ENCODE measurements around the gene BANK1.

BANK1 gene

DNA sequence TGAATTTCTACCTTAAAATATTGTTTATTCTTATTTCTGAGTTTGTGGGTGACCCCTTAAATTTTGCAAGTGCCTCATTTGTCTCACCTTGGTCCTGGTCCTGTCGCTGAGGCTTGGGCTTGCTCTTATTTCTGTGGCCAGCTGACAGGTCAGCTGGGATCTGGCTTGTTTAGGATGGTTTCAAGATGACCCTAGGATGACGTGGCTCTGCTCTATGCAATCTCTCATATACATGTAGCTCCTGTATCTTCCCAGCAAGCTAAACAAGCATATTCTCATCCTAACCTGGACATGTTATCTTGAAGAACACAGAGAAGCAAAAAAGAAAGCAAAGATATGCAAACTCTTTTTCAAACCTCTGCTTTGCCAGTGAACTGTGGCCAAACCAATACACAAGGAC, 158.4 kb downstream of the BANK1 start:
- TF ChIP-seq, protein P1, sequence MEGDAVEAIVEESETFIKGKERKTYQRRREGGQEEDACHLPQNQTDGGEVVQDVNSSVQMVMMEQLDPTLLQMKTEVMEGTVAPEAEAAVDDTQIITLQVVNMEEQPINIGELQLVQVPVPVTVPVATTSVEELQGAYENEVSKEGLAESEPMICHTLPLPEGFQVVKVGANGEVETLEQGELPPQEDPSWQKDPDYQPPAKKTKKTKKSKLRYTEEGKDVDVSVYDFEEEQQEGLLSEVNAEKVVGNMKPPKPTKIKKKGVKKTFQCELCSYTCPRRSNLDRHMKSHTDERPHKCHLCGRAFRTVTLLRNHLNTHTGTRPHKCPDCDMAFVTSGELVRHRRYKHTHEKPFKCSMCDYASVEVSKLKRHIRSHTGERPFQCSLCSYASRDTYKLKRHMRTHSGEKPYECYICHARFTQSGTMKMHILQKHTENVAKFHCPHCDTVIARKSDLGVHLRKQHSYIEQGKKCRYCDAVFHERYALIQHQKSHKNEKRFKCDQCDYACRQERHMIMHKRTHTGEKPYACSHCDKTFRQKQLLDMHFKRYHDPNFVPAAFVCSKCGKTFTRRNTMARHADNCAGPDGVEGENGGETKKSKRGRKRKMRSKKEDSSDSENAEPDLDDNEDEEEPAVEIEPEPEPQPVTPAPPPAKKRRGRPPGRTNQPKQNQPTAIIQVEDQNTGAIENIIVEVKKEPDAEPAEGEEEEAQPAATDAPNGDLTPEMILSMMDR (IDR thresholded peaks at IDR 0.05; ENCODE audit: insufficient read depth, low read length, missing control alignments) = no peak
- H3K4me3 ChIP-seq (ENCODE audit: low read depth, low read length) = no peak overlapping the region
- POLR2A ChIA-PET = no interaction called here
- no peak for DNase-seq (ENCODE audit: low read depth, low spot score)
- CTCF ChIA-PET = no interaction called here

DNA sequence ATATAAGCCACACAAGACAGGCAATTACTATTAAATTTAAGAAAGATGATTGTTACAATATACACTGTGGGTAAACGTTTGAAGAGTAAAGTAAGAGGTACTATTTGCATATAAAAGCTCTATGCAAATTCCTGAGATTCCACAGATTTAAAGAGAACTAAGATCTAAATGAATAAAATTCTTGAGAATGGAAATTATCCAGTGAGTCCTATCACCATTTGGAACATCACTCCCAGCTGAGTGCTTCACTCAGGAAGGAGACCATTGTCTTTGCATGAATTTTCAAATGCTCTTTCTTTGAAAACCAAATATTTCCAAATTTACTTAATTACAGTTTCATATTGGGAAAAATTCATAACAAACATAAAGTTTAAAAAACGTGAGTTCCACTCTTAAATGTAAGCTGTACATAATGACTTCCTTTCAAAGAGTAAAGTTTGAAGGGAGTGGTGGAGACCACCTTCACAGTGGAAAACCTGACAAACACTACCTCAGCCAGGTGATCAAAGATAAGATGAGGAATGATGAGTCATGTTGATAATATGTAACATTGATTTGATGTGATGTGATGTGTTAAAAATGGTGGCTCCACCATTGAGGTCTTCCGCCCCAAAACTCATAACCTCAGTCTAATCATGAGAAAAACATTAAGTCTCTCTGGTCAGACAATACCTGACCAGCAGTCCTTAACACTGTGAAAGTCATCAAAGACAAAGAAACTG, 159.9 kb downstream of the BANK1 start:
- TF ChIP-seq, protein P1 (IDR thresholded peaks at IDR 0.05; ENCODE audit: insufficient read depth, low read length, missing control alignments) = no peak
- no peak overlapping the region for H3K4me3 ChIP-seq (ENCODE audit: low read depth, low read length)
- ChIA-PET CTCF (no interaction called here), POLR2A (no interaction called here)
- no peak for DNase-seq (ENCODE audit: low read depth, low spot score)

DNA sequence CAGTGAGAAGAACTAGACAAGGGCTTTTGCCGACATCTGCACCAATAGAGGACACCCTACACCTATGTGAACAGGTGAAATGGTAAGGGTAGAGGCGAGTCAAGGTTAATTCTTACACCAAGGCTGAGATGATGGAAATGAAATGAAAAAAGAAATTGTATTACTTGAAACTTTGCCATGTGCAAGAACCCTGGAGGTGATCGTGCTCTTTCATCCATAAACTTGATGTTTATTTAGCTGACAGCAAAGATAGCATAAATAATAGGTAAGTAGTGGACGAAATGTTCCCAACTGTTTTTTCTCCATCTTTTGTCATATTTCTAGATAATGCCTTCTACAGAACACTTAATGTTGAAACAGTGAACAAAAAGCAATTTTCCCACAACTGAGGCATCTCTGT, 162.5 kb downstream of the BANK1 start:
- CTCF ChIA-PET = no interaction called here
- no peak for DNase-seq (ENCODE audit: low read depth, low spot score)
- POLR2A ChIA-PET = no interaction called here
- TF ChIP-seq, protein P1 (IDR thresholded peaks at IDR 0.05; ENCODE audit: insufficient read depth, low read length, missing control alignments) = no peak
- no peak overlapping the region for H3K4me3 ChIP-seq (ENCODE audit: low read depth, low read length)

DNA sequence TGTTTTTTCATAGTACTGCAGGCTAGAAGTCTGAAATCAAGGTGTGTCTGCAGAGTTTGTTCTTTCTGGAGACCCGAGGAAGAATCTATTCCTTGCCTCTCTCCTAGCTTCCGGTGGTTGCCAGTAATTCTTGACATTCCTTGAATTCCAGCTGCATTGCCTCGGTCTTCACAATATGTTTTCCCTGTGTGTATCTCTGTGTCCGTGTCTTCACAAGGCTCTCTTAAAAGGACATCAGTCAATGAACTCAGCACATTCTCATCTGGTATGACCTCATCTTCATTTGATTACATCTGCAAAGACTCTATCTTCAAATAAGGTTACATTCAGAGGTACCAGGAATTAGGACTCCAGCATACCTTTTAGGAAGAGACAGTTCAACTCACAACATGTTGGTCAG, 163.4 kb downstream of the BANK1 start:
- ChIA-PET POLR2A (no interaction called here), CTCF (no interaction called here)
- TF ChIP-seq, protein P1 (IDR thresholded peaks at IDR 0.05; ENCODE audit: insufficient read depth, low read length, missing control alignments) = no peak
- no peak for DNase-seq (ENCODE audit: low read depth, low spot score)
- no peak overlapping the region for H3K4me3 ChIP-seq (ENCODE audit: low read depth, low read length)

DNA sequence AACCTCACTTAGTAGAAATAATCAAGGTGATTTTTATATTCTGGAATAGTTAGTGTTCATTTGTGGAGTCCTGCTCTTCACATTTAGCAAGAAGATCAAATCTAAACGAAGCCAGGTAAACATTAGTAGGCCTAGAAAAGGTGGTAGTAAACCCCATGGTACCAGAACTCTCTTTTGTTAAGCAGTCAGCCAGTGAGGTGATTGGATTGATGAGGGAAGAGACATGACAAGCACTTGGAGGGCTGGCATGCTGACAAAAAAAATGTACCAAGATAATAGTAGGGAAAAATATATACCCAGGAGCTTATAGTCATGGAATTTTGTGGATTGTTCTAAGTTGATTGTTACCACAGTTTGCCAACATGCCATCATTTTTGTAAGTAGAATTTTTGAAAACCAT, 163.8 kb downstream of the BANK1 start:
- ChIA-PET CTCF (no interaction called here), POLR2A (no interaction called here)
- H3K4me3 ChIP-seq (ENCODE audit: low read depth, low read length) = no peak overlapping the region
- TF ChIP-seq, protein P1 (IDR thresholded peaks at IDR 0.05; ENCODE audit: insufficient read depth, low read length, missing control alignments) = no peak
- DNase-seq (ENCODE audit: low read depth, low spot score) = no peak

DNA sequence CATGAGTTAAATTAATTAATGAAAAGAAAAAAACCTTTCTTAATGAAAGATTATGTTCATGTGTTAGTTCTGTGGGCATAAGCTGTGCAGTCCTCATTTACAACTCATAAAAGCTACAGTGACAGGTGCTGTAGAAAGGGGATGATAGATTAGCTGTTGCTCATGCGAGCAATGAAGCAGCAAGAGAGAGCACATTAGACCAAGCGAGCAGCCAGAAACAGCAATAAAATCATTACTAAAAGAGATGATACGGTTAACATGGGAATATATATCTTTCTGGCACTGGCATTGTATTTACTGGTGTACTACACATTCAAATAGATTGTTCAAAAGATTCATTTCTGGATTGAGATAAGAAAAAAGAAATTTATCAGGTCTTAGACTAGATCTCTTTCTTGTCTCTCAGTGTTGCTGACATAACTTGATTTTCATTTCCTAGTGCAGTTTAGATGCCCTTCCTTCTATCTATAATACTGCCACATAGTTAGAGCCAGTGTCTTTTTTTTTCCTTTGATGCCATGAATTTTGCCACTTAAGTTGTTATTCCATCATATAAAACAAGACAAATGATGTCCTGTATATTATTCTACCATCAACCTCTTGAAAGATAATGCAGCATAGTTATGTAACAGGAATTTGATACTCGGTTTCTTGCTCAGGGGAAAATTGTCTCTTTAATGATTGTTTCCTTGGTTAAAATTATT, 164.6 kb downstream of the BANK1 start:
- H3K4me3 ChIP-seq (ENCODE audit: low read depth, low read length) = no peak overlapping the region
- ChIA-PET CTCF (no interaction called here), POLR2A (no interaction called here)
- no peak for DNase-seq (ENCODE audit: low read depth, low spot score)
- TF ChIP-seq, protein P1 (IDR thresholded peaks at IDR 0.05; ENCODE audit: insufficient read depth, low read length, missing control alignments) = no peak
